GM19043 (cell line): ENCODE data around the gene LRP1B.
"Not testable (repeated sequence)": the region's sequence is repeated elsewhere in the genome, so short reads cannot be mapped to it uniquely, and the experiment has no call there.

Experiments used
- ATAC-seq: cut with Tn5 transposase; IDR thresholded peaks from one replicate; pipeline ENCODE4 v1.9.1; 2021; ENCODE audit warnings: low read depth; ENCODE audit not compliant: unreplicated experiment

LRP1B gene

DNA sequence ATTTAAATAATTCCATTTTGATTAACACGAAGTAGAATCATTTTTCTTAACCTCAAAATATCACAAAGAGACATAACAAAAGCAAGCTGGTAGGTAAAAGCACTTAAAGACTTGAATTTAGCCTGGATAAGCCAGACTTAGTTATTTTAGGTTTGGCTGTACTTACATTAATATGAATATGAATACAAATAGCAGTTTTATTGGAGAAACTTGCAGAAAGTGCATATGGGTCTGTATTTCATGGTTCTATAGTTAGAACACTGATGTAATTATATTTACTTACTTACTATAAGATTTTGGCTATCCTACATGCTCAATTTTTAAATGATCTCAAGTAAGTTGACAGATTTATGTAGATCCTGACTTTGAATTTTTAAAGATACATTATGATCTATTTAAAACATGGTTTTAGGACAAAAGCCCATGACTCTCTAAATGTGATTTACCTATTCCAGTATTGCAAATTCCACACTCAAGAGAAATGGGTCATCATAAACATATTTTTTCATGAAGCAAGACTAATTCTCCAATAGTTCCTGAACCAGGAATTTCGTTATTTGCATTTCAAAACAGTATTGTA is 1775.2 kb downstream of the LRP1B start:
- no peak for ATAC-seq

DNA sequence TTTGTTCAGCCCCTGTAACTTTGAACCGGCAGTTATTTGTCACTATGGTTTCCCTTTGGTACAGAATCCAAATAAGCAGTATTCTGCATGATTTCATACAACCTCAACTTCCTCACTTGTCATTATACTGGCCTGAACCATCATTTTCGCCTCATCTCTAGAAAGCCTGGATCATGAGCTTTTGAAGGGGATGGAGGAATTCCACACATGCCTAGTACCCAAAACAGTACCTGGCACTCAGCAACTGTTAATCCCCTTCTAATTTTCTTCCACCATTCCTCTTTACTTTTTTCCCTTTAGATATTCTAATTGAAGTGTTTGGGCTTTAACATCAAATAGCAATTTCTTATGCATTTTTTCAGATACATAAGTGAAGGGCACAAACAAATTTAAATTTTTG is 1776.3 kb downstream of the LRP1B start:
- ATAC-seq = no peak

DNA sequence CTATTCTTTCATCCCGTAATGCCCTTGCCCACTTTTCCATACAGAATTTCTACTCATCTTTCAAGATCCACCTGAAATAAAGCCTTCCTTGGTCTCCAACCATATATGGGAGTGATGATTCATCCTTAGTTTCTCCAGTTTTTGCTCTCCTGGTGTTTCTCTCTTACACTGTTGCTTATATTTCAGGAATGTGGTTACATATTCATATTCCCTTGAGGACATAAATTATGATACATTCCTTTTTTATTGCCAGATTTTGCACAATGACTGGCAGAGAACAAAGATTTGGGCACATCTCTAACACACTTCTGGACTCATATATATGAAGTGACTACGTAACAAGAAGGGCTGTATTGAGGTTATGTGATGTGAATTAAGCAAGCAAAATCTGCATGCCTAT is 1777.3 kb downstream of the LRP1B start:
- ATAC-seq = no peak

DNA sequence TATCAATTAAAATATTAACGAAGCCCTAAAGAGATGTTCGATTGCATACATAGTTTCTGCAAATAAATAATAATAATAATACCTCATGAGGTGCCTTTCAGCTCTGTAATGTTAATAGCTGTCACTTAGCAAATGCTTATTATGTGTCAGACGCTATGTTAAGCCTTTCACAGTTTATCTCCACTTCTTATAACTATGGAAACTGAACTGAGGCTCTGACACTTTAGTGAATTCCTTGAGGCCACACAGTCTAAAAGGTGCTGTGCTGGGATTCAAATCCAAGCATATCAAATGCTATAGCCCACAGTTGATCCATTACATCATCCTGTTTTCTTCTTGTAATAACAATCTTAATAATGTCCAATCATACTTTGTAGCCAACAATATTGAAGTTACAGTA is 1779.1 kb downstream of the LRP1B start:
- ATAC-seq = no peak

DNA sequence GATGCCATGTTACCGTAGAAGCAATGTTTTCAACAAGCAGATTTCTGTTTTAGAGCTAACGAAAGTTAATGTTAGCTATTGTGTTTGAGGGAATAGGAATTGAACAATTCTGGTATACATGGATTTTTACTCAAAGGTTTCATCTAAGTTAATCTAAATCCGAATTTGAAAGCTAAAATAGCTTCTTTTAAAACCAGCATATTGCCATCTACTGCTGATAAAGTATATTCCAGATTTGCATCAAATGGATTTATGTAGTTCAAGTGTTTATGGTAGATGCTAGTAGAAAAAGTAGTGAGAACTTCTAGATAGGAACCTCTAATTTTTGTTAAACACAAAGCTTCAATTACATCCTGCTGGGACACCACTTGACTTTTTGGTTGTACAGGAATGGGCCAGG is 1781.1 kb downstream of the LRP1B start:
- ATAC-seq = no peak

DNA sequence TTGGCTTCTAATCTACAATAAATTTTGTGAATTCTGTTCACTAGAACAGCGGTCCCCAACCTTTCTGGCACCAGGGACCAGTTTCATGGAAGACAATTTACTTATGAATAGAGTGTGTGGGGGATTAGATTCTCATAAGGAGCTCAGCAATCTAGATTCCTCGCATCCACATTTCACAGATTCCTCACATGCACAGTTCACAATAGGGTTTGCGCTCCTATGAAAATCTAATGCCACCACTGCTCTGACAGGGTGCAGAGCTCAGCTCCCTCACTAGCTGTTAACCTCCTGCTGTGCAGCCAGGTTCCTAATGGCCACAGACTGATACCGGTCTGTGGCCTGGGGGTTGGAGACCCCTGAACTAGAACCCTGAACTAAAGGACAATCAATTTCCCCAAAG is 1782.0 kb downstream of the LRP1B start:
- ATAC-seq = no peak

DNA sequence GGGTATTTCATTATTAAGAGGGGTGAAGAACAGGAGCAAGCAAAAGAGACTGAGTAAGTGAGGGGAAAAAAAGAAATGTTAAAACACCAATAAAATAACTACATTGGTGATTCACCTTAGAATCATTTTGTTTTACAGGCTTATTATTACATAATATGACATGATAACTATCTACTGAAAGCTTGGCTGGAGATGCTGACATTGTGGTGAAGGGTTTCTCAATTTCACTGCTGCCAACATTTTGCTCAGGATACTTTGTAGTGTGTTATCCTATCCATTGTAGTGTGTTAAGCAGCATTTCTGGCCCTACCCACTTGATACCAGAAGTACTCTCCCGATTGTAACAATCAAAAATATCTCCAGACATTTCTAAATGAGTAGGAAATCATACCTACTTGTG is 1786.0 kb downstream of the LRP1B start:
- no peak for ATAC-seq

DNA sequence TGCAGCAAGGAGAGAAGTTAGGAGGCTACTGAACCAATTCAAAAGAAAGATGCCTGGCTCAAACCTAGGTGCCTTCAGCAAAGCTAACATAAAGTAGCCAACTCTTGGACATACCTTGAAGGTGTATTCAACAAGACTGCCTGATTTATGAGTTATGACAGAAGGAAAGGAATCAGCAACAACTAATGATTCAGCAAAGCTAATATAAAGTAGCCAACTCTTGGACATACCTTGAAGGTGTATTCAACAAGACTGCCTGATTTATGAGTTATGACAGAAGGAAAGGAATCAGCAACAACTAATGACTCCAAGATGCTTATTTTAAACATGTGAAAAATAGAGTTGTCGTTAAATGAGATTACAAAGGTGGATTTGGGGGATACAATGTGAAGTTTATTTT is 1786.5 kb downstream of the LRP1B start:
- not testable (repeated sequence) for ATAC-seq

DNA sequence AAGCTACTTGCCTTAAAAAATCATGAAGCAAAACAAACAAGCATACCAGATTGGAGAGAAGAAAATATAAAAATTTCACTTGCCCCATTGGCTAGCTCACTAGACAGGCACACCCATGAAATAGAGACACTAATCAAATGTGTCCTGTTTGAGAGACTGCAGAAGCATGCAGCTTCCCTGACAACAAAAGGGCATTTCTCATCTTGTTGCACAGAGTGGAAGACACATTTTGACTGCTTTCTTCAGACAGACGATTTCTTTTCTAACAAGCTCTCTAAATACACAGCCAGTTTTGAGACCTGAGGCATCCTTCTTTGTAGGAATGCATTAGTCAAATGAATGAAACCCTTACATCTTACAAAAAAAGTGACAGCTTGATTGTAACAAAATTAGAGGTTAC is 1792.0 kb downstream of the LRP1B start:
- ATAC-seq = no peak

DNA sequence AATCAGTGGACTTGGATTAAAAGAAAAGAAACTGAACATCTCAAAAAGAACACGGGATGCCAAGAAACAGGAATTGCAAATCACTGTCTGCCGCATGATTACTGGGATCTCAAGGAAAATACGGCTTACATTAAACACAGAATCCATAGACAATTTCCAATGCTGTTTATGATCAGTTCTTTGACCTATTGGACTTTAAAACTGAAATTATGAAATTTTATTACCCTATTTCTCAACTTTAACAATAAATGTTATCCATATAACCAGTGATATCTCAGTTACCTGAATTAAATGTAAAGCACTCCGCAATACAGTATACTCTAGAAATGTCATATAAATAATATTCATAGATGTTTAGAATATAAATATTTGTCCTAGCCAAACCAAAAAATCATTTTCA is 1793.8 kb downstream of the LRP1B start:
- no peak for ATAC-seq

DNA sequence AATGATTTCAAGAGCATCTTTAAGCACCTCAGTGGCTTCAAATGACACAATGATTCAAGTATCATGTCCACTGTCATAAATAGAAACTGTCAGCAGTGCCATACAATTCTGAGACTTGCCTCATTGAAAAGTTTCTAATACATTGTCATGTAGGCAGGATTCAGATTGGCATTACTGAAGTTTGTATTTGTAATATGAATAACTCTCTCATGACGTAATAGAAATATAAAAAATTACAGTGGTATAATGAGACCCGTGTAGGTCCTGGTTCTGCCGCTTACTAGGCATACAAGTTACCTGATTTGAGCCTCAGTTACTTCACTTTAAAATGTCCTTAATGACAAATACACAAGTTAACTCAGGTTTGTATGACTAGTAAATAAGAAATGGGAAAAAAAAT is 1814.5 kb downstream of the LRP1B start:
- ATAC-seq = no peak

DNA sequence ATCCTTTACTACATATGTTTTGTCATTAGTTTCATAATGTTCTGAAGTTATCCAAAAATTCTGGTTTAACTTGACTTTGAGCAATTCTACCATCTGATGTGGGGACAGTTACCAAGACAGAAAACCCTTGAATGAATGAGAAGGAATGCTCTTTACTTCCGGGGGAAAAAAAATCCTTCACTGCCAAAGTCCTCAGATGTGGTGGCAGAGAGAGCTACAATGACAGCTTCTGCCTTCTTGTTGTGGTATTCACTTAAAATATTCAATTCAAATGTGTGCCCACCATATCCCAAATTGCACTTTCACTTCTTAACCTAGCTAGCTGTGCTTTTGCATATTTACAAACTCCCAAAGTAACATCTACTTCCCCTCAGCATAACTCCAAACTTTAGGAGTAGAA is 1818.9 kb downstream of the LRP1B start:
- ATAC-seq = no peak

DNA sequence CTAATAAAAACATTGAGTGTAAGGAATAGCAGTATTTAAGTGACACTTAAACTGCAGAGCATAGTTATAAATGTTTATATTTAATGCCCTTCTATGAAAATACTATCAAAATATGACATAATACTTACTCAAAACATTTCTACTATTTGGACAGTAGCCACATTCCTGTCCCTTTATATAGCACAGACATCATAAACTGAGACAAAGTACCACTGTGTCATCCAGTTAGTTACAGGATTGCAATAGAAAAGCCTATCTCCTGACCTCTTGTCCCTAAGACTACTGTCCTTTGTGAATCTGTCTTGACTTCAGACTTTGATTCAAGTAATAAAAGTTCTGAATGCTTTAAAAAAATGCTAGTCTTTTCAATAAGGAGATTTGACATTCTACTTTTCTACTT is 1822.1 kb downstream of the LRP1B start:
- no peak for ATAC-seq

DNA sequence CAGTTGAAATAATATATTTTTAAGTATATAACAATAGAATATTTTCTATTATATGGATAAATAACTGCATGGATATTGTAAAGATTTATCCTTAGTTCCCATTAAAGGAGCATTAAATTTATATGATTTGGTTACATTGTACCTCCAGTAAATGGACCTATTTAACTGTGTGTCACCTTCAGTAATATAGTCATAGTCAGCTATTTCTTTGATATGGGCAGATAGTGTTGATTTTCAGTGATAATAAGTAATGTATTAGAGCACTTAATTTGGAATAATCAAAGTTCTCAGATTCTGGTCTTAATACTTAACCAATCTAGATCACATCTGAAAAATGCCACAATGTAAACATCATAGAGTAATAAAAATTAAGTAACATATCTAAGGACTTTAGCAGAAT is 1823.3 kb downstream of the LRP1B start:
- no peak for ATAC-seq

DNA sequence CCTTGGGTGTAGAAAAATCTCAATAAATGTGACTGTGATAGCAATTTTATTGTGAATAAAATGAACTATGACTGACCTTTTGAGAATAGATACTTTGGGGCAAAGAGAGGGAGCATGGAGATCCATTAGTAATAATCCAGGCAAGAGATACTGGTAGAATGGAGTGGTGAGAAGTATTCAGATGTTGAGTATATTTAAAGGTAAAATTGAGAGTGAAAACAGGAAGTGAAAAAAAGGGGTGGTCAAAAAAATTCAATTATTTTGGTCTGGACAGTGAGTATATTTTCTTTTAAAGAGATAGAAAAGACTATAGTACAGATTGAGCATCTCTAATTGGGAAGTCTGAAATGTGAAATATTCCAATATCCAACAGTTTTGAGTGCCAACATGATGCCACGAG is 1835.0 kb downstream of the LRP1B start:
- no peak for ATAC-seq

DNA sequence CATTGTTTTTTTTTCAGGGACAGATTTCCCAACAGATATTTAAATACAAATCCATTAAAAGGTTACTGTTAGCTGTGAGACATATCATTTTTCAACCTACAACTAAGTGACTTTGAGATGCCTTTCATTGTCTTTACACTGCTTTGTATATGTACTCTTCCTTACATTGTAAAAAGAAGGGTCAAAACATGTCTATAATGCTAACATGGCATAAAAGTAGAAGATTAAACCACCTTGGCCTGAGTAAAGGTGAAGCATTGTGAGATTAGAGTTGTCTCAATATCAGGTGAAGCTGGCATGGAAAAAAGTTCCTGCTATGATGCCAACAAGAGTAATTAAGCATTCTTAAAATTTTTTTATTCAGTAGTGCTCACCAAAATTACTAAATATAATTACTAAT is 1842.1 kb downstream of the LRP1B start:
- ATAC-seq = no peak

DNA sequence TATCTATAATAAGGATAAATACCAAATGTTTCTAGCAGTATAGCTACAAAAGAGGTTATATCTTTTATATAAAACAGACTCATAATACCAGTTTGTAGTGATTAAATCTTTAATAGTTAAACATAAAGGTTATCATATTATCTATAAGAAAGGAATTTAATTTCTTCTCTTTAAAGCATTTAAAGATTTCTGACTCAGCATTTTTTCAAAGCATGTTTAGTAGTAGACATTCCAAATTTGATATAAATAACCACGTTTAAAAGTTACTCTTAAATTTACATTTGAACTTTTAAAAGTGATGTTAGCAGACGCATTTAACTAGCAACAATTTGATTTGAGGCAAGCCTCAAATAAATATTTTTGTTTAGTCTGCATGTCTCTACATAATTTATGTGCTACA is 1842.6 kb downstream of the LRP1B start:
- no peak for ATAC-seq

DNA sequence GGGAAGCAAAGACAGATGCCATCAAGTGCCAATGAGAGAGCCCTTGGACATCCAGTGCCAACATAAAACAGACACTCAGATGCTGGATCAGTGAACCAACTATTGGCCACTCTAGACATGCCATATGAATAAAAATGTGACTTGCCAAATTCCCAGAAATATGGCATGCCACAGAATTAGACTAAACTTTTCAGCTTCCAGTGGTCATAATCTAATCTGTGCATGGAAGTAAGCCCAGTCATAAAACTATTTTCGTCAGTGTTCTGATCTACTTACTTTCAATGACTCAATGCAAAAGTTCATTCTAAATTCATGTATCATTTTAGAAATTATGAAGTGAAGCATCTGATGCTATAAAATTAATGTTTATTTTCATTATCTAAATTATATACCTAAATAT is 1844.4 kb downstream of the LRP1B start:
- no peak for ATAC-seq

DNA sequence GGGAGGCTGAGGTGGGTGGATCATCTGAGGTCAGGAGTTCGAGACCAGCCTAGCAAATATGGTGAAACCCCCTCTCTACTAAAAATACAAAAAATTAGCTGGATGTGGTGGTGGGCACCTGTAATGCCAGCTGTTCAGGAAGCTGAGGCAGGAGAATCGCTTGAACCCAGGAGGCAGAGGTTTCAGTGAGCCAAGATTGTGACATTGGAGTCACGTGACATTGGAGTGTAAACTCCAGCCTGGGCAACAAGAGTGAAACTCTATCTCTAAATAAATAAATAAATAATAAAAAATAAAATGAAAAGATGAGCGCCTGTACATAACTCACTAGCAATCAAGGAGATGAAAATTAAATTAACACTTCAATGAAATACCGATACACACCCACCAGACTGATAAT is 1853.5 kb downstream of the LRP1B start:
- ATAC-seq = not testable (repeated sequence)

DNA sequence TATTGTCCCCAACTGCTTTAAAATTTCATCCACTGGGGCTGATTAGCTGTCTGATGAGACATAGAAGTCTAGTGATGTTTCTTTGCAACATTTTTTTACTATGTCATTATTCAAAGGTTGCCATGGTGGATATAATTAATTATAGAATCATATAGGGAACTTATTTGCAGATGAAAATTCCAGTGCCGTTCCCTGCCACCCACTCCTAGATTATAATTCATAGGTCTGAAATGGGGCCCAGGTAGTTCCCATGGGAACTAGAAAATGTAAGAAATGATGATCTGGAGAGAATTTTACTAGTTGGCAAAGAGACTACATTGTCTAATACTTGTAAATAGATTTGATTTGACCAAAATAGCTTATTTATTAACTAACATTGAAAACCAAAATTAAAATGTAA is 1854.2 kb downstream of the LRP1B start:
- ATAC-seq = no peak

DNA sequence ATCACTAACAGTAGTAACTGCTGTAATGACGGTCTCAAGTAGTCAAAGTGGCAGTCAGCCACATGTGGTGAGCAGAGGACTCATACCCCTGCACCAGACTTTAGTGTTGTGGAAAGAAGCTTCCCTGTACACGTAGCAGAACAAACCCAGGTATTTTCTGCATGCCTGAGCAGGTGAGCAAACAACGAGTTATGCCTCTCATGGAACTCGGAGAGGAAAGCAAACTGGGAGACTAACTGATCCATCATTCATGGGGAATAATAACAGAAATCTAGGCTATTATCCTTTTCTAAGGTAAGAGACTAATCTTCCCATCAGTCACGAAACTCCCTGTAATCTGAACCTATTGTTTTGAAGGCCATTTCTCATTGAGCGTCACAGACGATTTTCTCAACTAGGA is 1855.4 kb downstream of the LRP1B start:
- ATAC-seq = no peak

DNA sequence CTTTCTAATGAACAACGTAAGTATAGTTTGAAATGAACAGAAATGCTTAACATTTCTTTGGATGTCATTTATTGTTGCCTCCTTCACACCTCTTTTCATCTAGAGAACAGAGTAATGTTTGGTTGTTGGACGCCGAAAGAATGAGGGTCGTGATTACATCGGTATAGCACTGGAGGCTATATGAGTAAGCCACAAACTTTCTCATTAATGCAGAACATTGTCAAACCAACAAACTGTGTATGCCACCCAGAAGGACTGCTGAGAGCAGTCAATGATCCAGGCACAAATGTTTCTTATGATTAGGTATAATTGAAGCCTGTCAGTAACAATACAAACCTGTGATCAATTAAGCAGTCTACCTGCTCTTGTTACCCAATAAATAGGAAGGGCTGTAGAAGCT is 1855.9 kb downstream of the LRP1B start:
- ATAC-seq = no peak

DNA sequence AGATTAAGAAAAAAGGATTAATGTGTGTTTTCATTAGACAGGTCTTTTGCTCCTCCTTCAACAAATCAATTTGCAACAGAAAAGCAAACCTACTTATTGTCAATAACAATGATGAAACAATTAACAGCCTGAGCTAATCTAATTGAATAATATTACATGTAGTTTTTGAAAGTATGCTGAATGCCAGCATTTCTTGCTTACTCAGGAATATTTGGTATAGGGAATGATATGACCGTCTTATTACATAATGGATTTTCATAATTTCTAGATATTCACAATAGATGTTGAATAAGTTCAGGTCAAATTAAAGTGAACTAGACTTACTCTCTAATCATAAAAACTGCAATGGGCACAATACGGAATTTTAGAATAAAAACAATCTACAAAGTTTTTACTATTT is 1856.9 kb downstream of the LRP1B start:
- ATAC-seq = no peak
